ENCODE results near the gene LMOD2.

Gene LMOD2

DNA sequence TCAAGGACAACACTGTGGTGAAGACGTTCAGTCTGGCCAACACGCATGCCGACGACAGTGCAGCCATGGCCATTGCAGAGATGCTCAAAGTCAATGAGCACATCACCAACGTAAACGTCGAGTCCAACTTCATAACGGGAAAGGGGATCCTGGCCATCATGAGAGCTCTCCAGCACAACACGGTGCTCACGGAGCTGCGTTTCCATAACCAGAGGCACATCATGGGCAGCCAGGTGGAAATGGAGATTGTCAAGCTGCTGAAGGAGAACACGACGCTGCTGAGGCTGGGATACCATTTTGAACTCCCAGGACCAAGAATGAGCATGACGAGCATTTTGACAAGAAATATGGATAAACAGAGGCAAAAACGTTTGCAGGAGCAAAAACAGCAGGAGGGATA lies 6.6 kb downstream of the LMOD2 start:
- Histone ChIP-seq H4K20me1 (ENCODE audit: insufficient read depth, low read length) (no peaks in the 10 kb centered on the region), H3K27me3 (replicated peaks; ENCODE audit: insufficient read depth, low read length) (no peaks in the 10 kb centered on the region), H3K9ac (ENCODE audit: low read length) (no peak overlapping the region), H3K9me2 (replicated peaks; ENCODE audit: insufficient read depth, low read length) (no peaks in the 10 kb centered on the region), H3K9me3 (replicated peaks; ENCODE audit: insufficient read depth, low read length) (no peaks in the 10 kb centered on the region), H3K4me1 (ENCODE audit: low read length) (no peaks in the 10 kb centered on the region), H3K4me2 (ENCODE audit: low read depth, low read length) (no peak overlapping the region), H2AFZ (ENCODE audit: low read length) (no peak overlapping the region), H3K79me2 (ENCODE audit: low read length) (no peaks in the 10 kb centered on the region), H3K36me3 (replicated peaks; ENCODE audit: insufficient read depth, low read length) (no peaks in the 10 kb centered on the region), H3F3A (ENCODE audit: insufficient read depth, low read length) (no peaks in the 10 kb centered on the region), H3K27ac (ENCODE audit: low read length) (no peak overlapping the region), H3K4me3 (ENCODE audit: low read length) (no peak overlapping the region)
- TF ChIP-seq, protein P1, sequence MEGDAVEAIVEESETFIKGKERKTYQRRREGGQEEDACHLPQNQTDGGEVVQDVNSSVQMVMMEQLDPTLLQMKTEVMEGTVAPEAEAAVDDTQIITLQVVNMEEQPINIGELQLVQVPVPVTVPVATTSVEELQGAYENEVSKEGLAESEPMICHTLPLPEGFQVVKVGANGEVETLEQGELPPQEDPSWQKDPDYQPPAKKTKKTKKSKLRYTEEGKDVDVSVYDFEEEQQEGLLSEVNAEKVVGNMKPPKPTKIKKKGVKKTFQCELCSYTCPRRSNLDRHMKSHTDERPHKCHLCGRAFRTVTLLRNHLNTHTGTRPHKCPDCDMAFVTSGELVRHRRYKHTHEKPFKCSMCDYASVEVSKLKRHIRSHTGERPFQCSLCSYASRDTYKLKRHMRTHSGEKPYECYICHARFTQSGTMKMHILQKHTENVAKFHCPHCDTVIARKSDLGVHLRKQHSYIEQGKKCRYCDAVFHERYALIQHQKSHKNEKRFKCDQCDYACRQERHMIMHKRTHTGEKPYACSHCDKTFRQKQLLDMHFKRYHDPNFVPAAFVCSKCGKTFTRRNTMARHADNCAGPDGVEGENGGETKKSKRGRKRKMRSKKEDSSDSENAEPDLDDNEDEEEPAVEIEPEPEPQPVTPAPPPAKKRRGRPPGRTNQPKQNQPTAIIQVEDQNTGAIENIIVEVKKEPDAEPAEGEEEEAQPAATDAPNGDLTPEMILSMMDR (IDR thresholded peaks at IDR 0.05; ENCODE audit: low read length), result no peak
- TF ChIP-seq EZH2phosphoT487 (IDR thresholded peaks at IDR 0.05; ENCODE audit: low read length) (no peak), EZH2 (optimal IDR thresholded peaks at IDR 0.05; ENCODE audit: low read depth, low read length) (no peak)
- DNase-seq, result no peak

DNA sequence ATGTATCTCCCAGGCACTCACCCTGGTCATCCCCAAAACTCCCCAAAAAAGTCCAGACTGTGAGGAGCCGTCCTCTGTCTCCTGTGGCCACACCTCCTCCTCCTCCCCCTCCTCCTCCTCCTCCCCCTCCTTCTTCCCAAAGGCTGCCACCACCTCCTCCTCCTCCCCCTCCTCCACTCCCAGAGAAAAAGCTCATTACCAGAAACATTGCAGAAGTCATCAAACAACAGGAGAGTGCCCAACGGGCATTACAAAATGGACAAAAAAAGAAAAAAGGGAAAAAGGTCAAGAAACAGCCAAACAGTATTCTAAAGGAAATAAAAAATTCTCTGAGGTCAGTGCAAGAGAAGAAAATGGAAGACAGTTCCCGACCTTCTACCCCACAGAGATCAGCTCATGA lies 7.1 kb downstream of the LMOD2 start:
- Histone ChIP-seq H3K4me3 (ENCODE audit: low read length) (no peak overlapping the region), H3F3A (ENCODE audit: insufficient read depth, low read length) (no peaks in the 10 kb centered on the region), H3K4me1 (ENCODE audit: low read length) (no peaks in the 10 kb centered on the region), H3K27ac (ENCODE audit: low read length) (no peak overlapping the region), H3K9me3 (replicated peaks; ENCODE audit: insufficient read depth, low read length) (no peaks in the 10 kb centered on the region), H3K9ac (ENCODE audit: low read length) (no peak overlapping the region), H3K27me3 (replicated peaks; ENCODE audit: insufficient read depth, low read length) (no peaks in the 10 kb centered on the region), H3K79me2 (ENCODE audit: low read length) (no peaks in the 10 kb centered on the region), H3K9me2 (replicated peaks; ENCODE audit: insufficient read depth, low read length) (no peaks in the 10 kb centered on the region), H3K4me2 (ENCODE audit: low read depth, low read length) (no peak overlapping the region), H2AFZ (ENCODE audit: low read length) (no peak overlapping the region), H3K36me3 (replicated peaks; ENCODE audit: insufficient read depth, low read length) (no peaks in the 10 kb centered on the region), H4K20me1 (ENCODE audit: insufficient read depth, low read length) (no peaks in the 10 kb centered on the region)
- no peak for DNase-seq
- TF ChIP-seq, protein P1 (IDR thresholded peaks at IDR 0.05; ENCODE audit: low read length), result no peak
- no peak for TF ChIP-seq EZH2phosphoT487 (IDR thresholded peaks at IDR 0.05; ENCODE audit: low read length)
- no peak for TF ChIP-seq EZH2 (optimal IDR thresholded peaks at IDR 0.05; ENCODE audit: low read depth, low read length)

DNA sequence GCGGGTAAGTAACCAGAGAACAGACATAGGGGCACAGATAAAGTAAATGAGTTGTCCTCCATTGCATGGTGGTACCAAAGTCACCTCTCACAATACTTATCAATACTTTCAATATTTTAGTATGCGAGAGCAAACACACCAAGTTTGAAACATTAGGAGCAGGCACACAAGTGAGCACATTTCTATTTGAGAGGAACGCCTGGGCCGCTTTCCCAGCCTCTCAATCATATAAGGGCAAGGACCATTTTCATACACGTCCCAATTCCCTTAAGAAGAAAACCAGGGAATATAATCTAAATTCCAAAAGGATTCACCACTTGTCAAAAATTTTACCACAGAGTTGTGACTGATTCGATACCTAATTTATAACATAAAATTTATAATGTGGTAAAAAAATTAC lies 7.5 kb downstream of the LMOD2 start:
- H3K9me2 ChIP-seq (replicated peaks; ENCODE audit: insufficient read depth, low read length), result no peaks in the 10 kb centered on the region
- H3K27ac ChIP-seq (ENCODE audit: low read length), result no peak overlapping the region
- no peaks in the 10 kb centered on the region for H3K79me2 ChIP-seq (ENCODE audit: low read length)
- H2AFZ ChIP-seq (ENCODE audit: low read length), result no peak overlapping the region
- no peaks in the 10 kb centered on the region for H3K27me3 ChIP-seq (replicated peaks; ENCODE audit: insufficient read depth, low read length)
- H3K9me3 ChIP-seq (replicated peaks; ENCODE audit: insufficient read depth, low read length), result no peaks in the 10 kb centered on the region
- TF ChIP-seq EZH2 (optimal IDR thresholded peaks at IDR 0.05; ENCODE audit: low read depth, low read length) (no peak), EZH2phosphoT487 (IDR thresholded peaks at IDR 0.05; ENCODE audit: low read length) (no peak)
- TF ChIP-seq, protein P1 (IDR thresholded peaks at IDR 0.05; ENCODE audit: low read length), result no peak
- H3K36me3 ChIP-seq (replicated peaks; ENCODE audit: insufficient read depth, low read length), result no peaks in the 10 kb centered on the region
- H3K4me3 ChIP-seq (ENCODE audit: low read length), result no peak overlapping the region
- no peaks in the 10 kb centered on the region for H3F3A ChIP-seq (ENCODE audit: insufficient read depth, low read length)
- no peaks in the 10 kb centered on the region for H4K20me1 ChIP-seq (ENCODE audit: insufficient read depth, low read length)
- no peaks in the 10 kb centered on the region for H3K4me1 ChIP-seq (ENCODE audit: low read length)
- no peak overlapping the region for H3K9ac ChIP-seq (ENCODE audit: low read length)
- DNase-seq, result no peak
- H3K4me2 ChIP-seq (ENCODE audit: low read depth, low read length), result no peak overlapping the region
